ENCODE measurements around the gene HOXC10. TPM values are rescaled to one million over a fixed set of nuclear protein-coding genes. Genes with fewer than 3 reads are reported as not detected.

The HOXC10 gene
- total RNA-seq, 2 donors from 2014 or later, result not detected

DNA sequence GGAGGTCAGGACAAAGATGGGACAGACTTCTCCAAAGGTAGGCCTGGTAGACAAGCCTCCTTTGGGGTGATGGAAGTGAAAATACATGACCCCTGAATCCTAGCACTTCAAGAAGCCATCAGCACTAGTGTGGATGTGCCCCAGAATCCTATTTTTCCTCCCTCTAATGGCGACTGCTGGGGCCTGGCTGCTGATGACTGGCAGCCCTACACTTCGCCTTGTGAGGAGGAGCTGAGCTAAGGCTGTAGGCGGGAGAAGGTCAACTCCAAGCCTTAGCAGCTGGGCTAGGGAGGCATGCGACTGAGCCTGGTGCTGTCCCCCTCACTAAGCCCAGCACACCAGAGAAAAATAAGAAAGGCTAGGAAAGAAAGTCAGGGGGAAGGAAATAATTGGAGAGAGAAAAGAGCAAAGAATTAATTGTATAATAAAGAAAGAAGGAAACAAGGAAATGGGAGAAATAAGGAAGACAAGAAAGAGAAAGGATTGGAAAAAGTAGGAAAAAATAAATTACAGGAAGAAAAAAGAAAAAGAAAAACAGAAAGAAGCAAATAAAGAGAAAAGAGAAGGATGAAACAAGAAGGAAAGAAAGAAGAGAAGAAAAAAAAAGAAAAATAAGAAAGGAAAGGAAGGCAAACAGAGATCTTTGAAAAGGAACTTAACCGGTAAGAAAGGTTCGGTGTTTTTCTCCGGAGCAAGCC is 4.7 kb upstream of the HOXC10 start:
- peaks cover 97% of the 10 kb centered on the region for H3K27me3 Mint-ChIP-seq (ENCODE audit: low read depth)
- H3K27ac Mint-ChIP-seq, result peak overlapping the region; percentile 54
- H3K9me3 Mint-ChIP-seq, result no peaks in the 10 kb centered on the region
- DNase-seq (no peak), ATAC-seq (replicated peaks in 1 of 2) (no peak)
- H3K4me3 Mint-ChIP-seq, result no peak overlapping the region
- H3K4me1 Mint-ChIP-seq (ENCODE audit: low read depth), result peaks cover 32% of the 10 kb centered on the region
- H3K36me3 Mint-ChIP-seq (ENCODE audit: insufficient read depth in 2 of 2), result no peaks in the 10 kb centered on the region

DNA sequence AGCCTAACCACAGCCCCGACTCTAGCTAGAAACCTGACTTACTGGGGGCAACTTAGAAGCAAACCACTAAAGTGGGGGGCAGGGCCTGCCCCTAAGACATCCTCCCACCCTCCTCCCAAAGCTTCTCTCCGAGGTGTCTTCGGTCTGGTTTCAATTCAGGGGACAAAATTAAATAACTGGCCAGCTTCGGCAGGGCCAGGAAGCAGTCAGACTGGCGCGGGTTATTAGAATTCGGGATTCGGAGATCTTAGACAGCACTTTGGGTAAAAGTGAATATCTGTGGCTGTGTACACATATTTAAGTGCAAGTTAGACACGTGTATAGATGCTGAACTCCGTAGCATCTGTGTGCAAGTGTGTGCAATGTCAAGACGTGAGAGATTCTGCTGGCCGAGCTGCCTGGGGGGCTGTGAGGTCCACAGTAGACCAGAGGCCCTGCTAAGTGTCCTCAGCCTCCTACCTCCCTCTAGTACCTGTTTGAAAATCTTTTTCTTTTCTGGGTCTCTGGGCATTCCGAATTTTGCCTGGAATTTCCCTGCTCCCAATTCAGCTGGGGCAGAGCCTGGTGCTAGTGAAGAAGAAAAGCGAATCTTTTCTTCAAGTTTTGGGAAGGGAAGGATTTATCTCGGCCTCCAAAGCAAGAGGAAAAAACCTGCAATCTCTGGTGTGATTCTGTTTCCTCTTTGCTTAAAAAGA is 4.0 kb upstream of the HOXC10 start:
- H3K36me3 Mint-ChIP-seq (ENCODE audit: insufficient read depth in 2 of 2), result peaks cover 0 to 1% of the 10 kb centered on the region in 2 donors
- H3K27me3 Mint-ChIP-seq (ENCODE audit: low read depth), result peaks cover 97% of the 10 kb centered on the region
- ATAC-seq (replicated peaks in 1 of 2) (no peak), DNase-seq (no peak)
- no peak overlapping the region for H3K27ac Mint-ChIP-seq
- peaks cover 31% of the 10 kb centered on the region for H3K4me1 Mint-ChIP-seq (ENCODE audit: low read depth)
- H3K9me3 Mint-ChIP-seq, result no peaks in the 10 kb centered on the region
- no peak overlapping the region for H3K4me3 Mint-ChIP-seq

DNA sequence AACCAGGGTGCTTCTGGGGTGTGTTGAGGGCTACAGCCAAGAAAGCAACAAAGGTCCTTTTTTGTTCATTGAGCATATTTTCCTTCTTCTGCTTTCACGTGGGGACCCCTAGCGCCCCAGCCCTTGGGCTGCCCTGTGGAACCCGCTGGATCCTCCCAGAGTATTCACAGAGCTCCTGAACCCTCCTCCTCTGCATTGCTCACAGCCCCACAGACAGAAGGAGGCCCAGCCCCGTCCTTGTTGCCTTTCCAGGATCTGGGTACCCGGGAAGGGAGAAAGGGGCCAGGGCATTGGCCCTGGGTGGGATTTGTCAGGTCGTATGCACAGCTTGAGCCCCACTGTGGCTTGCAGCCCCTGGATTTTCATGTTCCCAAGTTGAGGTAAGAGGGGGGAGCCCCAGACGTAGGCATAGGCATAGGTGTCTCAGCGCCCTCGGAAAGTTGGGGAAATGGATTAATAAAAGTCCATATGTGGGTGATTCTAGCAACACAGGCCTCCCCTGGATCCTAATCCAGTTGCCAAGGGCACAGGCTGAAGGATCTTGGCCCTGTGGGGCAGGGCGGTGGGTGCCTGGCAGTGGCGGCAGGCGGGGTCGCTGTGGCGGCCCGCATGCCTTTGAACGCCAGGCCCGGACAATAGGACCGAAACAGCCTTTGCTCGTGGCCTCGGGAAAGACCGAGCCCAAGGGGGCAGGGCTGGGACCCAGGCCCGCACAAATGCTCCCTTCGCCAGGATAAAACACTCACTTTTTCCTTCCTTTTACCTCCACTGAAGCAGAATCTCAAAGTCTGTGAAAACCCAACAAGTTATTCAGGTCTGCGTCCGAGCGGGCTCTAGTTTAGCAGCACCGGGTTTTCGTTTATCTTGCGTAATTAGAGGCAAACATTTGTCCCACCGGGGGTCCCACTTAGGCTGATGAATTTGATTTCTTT is 3.0 kb upstream of the HOXC10 start:
- ATAC-seq (replicated peaks in 1 of 2) (no peak), DNase-seq (no peak)
- H3K36me3 Mint-ChIP-seq (ENCODE audit: insufficient read depth in 2 of 2), result peaks cover 0 to 1% of the 10 kb centered on the region in 2 donors
- H3K27ac Mint-ChIP-seq, result peak overlapping the region; percentile 27
- H3K9me3 Mint-ChIP-seq, result no peaks in the 10 kb centered on the region
- H3K4me3 Mint-ChIP-seq, result no peak overlapping the region
- peaks cover 37% of the 10 kb centered on the region for H3K4me1 Mint-ChIP-seq (ENCODE audit: low read depth)
- peaks cover 97% of the 10 kb centered on the region for H3K27me3 Mint-ChIP-seq (ENCODE audit: low read depth)

DNA sequence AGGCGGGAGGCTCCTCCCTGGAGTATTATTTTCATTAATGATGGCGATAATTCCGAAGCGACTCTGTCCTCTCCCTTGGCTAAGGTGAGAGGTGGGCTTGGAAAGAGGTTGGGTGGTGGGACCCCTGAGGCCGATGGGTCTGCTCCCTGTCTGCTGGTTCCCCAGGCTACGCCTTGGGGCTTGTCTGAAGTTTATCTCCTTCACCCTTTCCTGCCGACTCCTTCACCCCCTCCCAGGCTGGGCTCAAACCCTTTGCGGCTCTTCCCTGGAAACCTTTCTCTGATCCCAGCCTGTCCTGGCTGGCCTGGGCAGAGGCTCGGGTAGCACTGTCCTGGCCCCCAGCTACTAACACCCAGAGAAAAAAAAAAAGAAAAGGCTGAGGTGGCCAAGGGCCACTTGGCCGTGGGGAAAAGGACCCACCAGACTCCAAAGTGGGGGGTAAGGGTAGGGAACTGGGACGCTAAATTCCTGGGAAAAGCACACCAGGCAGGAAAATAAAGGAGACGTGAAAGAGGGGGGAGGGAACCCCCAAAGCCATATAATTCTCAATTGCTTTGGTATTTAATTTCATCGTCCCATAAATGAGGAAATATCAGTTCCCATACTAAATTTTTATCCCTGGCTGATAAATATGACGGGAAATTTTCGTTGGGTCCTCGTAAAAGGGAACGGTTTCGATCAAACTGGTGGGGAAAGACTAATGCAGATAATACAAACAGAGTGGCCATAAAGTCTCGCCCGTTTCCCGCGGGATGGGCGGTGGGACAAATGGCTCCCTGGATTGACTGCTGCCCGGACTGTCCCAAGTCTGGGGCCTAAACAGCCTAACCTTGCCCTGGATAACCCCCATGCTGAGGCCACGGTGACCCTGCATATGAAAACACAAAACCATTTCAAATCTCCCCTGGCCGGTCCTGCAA is 2.0 kb upstream of the HOXC10 start:
- H3K36me3 Mint-ChIP-seq (ENCODE audit: insufficient read depth in 2 of 2), result peaks cover 0 to 1% of the 10 kb centered on the region in 2 donors
- peaks cover 37% of the 10 kb centered on the region for H3K4me1 Mint-ChIP-seq (ENCODE audit: low read depth)
- DNase-seq, result no peak
- no peaks in the 10 kb centered on the region for H3K9me3 Mint-ChIP-seq
- no peak for ATAC-seq (replicated peaks in 1 of 2)
- no peak overlapping the region for H3K4me3 Mint-ChIP-seq
- H3K27ac Mint-ChIP-seq, result no peak overlapping the region
- peaks cover 97% of the 10 kb centered on the region for H3K27me3 Mint-ChIP-seq (ENCODE audit: low read depth)

- ATAC-seq (replicated peaks in 1 of 2), result no peak
These were observed 1.4 kb upstream of the HOXC10 start for GRCh38 chr12:53983568-53983949.

DNA sequence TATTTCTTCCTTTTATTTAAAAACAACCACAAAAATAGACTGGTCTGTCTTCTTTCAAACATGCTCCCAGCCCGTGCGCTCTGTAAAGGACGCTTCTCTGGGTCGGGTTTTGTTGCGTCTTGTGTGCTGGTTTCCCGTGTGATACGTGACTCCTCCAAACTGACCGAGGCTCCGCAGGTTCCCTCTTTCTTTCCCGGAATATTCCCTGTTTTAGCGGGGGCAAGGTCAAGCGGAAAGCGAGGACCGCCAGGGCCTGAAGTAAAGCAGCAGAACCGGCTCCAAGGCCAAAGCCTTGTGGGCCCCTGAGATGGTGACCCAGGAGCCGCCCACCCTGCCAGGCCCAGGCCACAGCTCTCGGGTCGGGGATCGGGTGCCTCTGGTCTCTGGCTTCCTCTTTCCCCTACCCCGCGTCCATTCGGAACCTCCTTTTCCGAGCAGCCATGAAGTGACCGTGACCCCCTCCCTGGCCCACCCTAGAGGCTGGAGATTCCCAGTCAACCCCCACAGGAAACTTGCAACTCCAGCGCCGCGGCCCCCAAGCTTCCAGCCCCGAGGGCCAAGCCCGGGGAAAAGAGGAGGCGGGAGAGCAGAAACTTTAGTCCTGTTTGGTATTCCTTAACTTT is 885 bp upstream of the HOXC10 start:
- no peaks in the 10 kb centered on the region for H3K9me3 Mint-ChIP-seq
- peaks cover 46% of the 10 kb centered on the region for H3K4me1 Mint-ChIP-seq (ENCODE audit: low read depth)
- DNase-seq, result no peak
- H3K27ac Mint-ChIP-seq, result peak overlapping the region; percentile 29
- H3K36me3 Mint-ChIP-seq (ENCODE audit: insufficient read depth in 2 of 2), result peaks cover 0 to 1% of the 10 kb centered on the region in 2 donors
- H3K27me3 Mint-ChIP-seq (ENCODE audit: low read depth), result peaks cover 97% of the 10 kb centered on the region
- no peak for ATAC-seq (replicated peaks in 1 of 2)
- H3K4me3 Mint-ChIP-seq, result no peak overlapping the region

More at GRCh38 chr12:53983568-53983949, 1.4 kb upstream of the HOXC10 start:
- Mint-ChIP-seq H3K27me3 (ENCODE audit: low read depth) (peaks cover 97% of the 10 kb centered on the region), H3K27ac (peak overlapping the region; percentile 29), H3K36me3 (ENCODE audit: insufficient read depth in 2 of 2) (peaks cover 0 to 1% of the 10 kb centered on the region in 2 donors), H3K9me3 (no peaks in the 10 kb centered on the region), H3K4me1 (ENCODE audit: low read depth) (peaks cover 41% of the 10 kb centered on the region), H3K4me3 (no peak overlapping the region)
- DNase-seq, result no peak

DNA sequence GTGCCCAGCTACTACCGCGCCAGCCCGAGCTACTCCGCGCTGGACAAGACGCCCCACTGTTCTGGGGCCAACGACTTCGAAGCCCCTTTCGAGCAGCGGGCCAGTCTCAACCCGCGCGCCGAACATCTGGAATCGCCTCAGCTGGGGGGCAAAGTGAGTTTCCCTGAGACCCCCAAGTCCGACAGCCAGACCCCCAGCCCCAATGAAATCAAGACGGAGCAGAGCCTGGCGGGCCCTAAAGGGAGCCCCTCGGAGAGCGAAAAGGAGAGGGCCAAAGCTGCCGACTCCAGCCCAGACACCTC is 697 bp downstream of the HOXC10 start:
- peaks cover 97% of the 10 kb centered on the region for H3K27me3 Mint-ChIP-seq (ENCODE audit: low read depth)
- peaks cover 56% of the 10 kb centered on the region for H3K4me1 Mint-ChIP-seq (ENCODE audit: low read depth)
- peaks cover 0 to 1% of the 10 kb centered on the region in 2 donors for H3K36me3 Mint-ChIP-seq (ENCODE audit: insufficient read depth in 2 of 2)
- H3K27ac Mint-ChIP-seq, result no peak overlapping the region
- ATAC-seq (replicated peaks in 1 of 2) (no peak), DNase-seq (no peak)
- H3K9me3 Mint-ChIP-seq, result no peaks in the 10 kb centered on the region
- H3K4me3 Mint-ChIP-seq, result peak overlapping the region; percentile 54 to 79

- ATAC-seq (replicated peaks in 1 of 2) (peak; percentile 44 to 45), DNase-seq (peak; percentile 36 to 40)
- H3K27me3 Mint-ChIP-seq (ENCODE audit: low read depth), result peaks cover 97% of the 10 kb centered on the region
- peak overlapping the region; percentile 60 to 79 for H3K4me3 Mint-ChIP-seq
- H3K9me3 Mint-ChIP-seq, result no peaks in the 10 kb centered on the region
- peaks cover 0 to 1% of the 10 kb centered on the region in 2 donors for H3K36me3 Mint-ChIP-seq (ENCODE audit: insufficient read depth in 2 of 2)
- no peak overlapping the region for H3K27ac Mint-ChIP-seq
- peaks cover 56% of the 10 kb centered on the region for H3K4me1 Mint-ChIP-seq (ENCODE audit: low read depth)
These were observed 1.2 kb downstream of the HOXC10 start for GRCh38 chr12:53985994-53986685.

DNA sequence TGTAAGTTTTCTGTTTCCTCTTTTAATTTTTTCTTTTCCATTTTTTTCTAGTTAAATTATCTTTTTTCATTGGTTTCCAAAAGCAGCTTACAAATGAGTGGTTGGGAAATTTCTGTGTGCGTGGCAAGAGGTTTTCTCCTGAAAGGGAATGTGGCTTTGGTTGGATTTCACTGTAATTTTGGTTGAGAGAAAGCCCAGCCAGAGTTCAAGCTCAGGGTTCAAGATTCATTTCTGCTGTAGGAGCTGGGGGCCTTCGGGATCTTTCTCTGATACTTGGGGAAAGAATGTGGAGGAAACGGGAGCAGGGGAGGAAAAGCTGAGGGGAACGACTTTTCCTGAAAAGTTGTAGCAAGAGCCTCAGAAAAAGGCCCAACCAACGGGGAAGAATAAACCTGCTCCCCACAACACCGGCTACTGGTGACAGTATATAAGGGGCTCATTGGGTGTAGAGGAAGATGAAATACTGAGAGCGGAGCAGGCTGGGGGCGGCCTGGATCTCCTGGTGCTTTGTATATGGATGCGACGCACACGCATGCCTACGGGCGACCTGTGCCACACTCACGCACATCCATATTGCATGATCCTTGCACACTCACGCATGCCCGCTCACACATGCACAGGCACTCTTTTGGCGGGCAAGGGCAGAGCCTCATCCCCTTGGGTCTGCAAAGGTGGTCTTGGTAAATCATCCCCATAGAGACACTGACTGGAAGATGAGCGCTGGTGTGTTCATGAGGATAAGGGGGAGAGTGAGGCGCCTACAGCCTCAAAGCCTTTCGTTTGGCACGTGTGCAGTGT is 1.9 kb downstream of the HOXC10 start:
- Mint-ChIP-seq H3K4me3 (peak overlapping the region in 1 of 2 donors; percentile 79), H3K27me3 (ENCODE audit: low read depth) (peaks cover 97% of the 10 kb centered on the region), H3K27ac (no peak overlapping the region)

GRCh38 chr12:53987787-53988230 is 2.9 kb downstream of the HOXC10 start:
- Mint-ChIP-seq H3K27ac (no peak overlapping the region), H3K27me3 (ENCODE audit: low read depth) (peaks cover 97% of the 10 kb centered on the region), H3K36me3 (ENCODE audit: insufficient read depth in 2 of 2) (peaks cover 0 to 1% of the 10 kb centered on the region in 2 donors), H3K4me3 (no peak overlapping the region), H3K9me3 (no peaks in the 10 kb centered on the region), H3K4me1 (ENCODE audit: low read depth) (peaks cover 64% of the 10 kb centered on the region)
- DNase-seq (no peak), ATAC-seq (replicated peaks in 1 of 2) (no peak)

More for the DNA sequence above, 1.9 kb downstream of the HOXC10 start:
- DNase-seq (no peak), ATAC-seq (replicated peaks in 1 of 2) (no peak)
- Mint-ChIP-seq H3K36me3 (ENCODE audit: insufficient read depth in 2 of 2) (peaks cover 0 to 1% of the 10 kb centered on the region in 2 donors), H3K4me1 (ENCODE audit: low read depth) (peaks cover 58% of the 10 kb centered on the region), H3K9me3 (no peaks in the 10 kb centered on the region)

All from activated T-cell treated with anti-CD3 and anti-CD28 coated beads, Interleukin-2, amount 50 U/mL, for 72 hours (primary cell).